H1 (cell line): ENCODE results near the gene CPED1. TPM values are rescaled to one million over a fixed set of nuclear protein-coding genes. Genes with fewer than 3 reads are reported as not detected.

Experiments used
- CTCF ChIA-PET: fragments of 300-600 bp; sonication (Branson Sonifier 250); formaldehyde crosslinking; loops from one replicate; lab custom pipeline; 2021; ENCODE audit not compliant: partially characterized antibody; lab: Charles Lee
- POLR2A ChIA-PET: fragments of 300-600 bp; sonication (Branson Sonifier 250); formaldehyde crosslinking; loops from one replicate; lab custom pipeline; 2021; ENCODE audit warnings: inconsistent platforms; ENCODE audit not compliant: partially characterized antibody; lab: Charles Lee
- DNase-seq, 2 experiments: peaks; one replicate each; pipeline versions ENCODE4 v3.0.0 to v3.0.0-alpha.2; 2010 to 2022; ENCODE audit warnings: low spot score in 2 of 2, low read depth in 1 of 2, mixed read lengths in 1 of 2
- FAIRE-seq: peaks from 2 replicates; lab custom pipeline; 2011; peaks lifted over from hg19 to GRCh38; lab: Jason Lieb, UNC
- H2AFZ ChIP-seq: 2 replicates; pipeline ENCODE4 v1.8.1; 2012; ENCODE audit warnings: low read length, inconsistent platforms
- H2AK5ac ChIP-seq: 2 replicates; pipeline ENCODE4 v1.6.1; 2013; ENCODE audit warnings: low read depth, low read length
- H2BK120ac ChIP-seq: replicated peaks from 2 replicates; pipeline ENCODE3; 2013; ENCODE audit warnings: low read depth, low read length, inconsistent platforms
- H2BK12ac ChIP-seq: 2 replicates; pipeline ENCODE4 v1.6.1; 2013; ENCODE audit warnings: low read depth, low read length
- H2BK15ac ChIP-seq: 2 replicates; pipeline ENCODE4 v1.6.1; 2013; ENCODE audit warnings: low read length
- H2BK20ac ChIP-seq: 2 replicates; pipeline ENCODE4 v1.6.1; 2013; ENCODE audit warnings: low read length
- H2BK5ac ChIP-seq: 2 replicates; pipeline ENCODE4 v1.6.1; 2013; ENCODE audit warnings: low read depth, low read length
- H3K14ac ChIP-seq: 2 replicates; pipeline ENCODE4 v1.6.1; 2013; ENCODE audit warnings: inconsistent platforms; ENCODE audit not compliant: insufficient read length
- H3K18ac ChIP-seq: 2 replicates; pipeline ENCODE4 v1.6.1; 2013; ENCODE audit warnings: low read length; ENCODE audit errors: extremely low read depth
- H3K23ac ChIP-seq: 2 replicates; pipeline ENCODE4 v1.6.1; 2013; ENCODE audit warnings: inconsistent platforms; ENCODE audit not compliant: insufficient read length
- H3K23me2 ChIP-seq: 2 replicates; pipeline ENCODE4 v1.6.1; 2013; ENCODE audit warnings: low read depth, low read length
- H3K27ac ChIP-seq: 2 replicates; pipeline ENCODE4 v1.6.1; 2011; ENCODE audit warnings: low read depth, low read length, inconsistent platforms
- H3K27me3 ChIP-seq, 4 experiments: replicated peaks in 1 of 4; 1 replicate in 1 of 4; 2 replicates in 3 of 4; pipeline versions ENCODE4 v1.6.1 to v1.8.1; 2011 to 2013; ENCODE audit warnings: low read length in 3 of 4, mild to moderate bottlenecking in 3 of 4, inconsistent platforms in 2 of 4, mixed read lengths in 2 of 4, moderate library complexity in 1 of 4; ENCODE audit not compliant: control insufficient read depth in 3 of 4, insufficient read depth in 3 of 4; ENCODE audit errors: extremely low read depth in 1 of 4
- H3K36me3 ChIP-seq, 4 experiments: 2 replicates each; pipeline versions ENCODE4 v1.6.1 to v1.8.1; 2011 to 2013; ENCODE audit warnings: mild to moderate bottlenecking in 4 of 4, low read length in 3 of 4, moderate library complexity in 2 of 4, control low read depth in 1 of 4, inconsistent platforms in 1 of 4; ENCODE audit not compliant: insufficient read depth in 4 of 4, control insufficient read depth in 2 of 4
- H3K4ac ChIP-seq: replicated peaks from 2 replicates; pipeline ENCODE3; 2013; ENCODE audit warnings: low read length, low read depth, mixed read lengths, inconsistent platforms; ENCODE audit not compliant: insufficient read length
- H3K4me1 ChIP-seq, 4 experiments: replicated peaks in 1 of 4; 1 replicate in 1 of 4; 2 replicates in 3 of 4; pipeline versions ENCODE4 v1.6.1 to v1.8.1; 2011 to 2013; ENCODE audit warnings: low read length in 3 of 4, inconsistent platforms in 2 of 4, mixed read lengths in 1 of 4; ENCODE audit not compliant: insufficient read depth in 4 of 4, control insufficient read depth in 3 of 4
- H3K4me2 ChIP-seq, 2 experiments: 2 replicates each; pipeline versions ENCODE4 v1.6.1 to v1.8.1; 2011 to 2013; ENCODE audit warnings: low read depth in 2 of 2, low read length in 2 of 2, control low read depth in 1 of 2, inconsistent platforms in 1 of 2, mild to moderate bottlenecking in 1 of 2; ENCODE audit not compliant: insufficient read depth in 1 of 2
- H3K4me3 ChIP-seq, 4 experiments: fragments of 200-600, 300-600 bp in 1 of 4; sonication (generic), shearing (Covaris generic), sonication (Bioruptor Twin) in 1 of 4; 2 replicates each; pipeline versions ENCODE4 v1.5.1 to v1.8.1; 2011 to 2016; ENCODE audit warnings: low read length in 4 of 4, low read depth in 3 of 4, control low read depth in 2 of 4, inconsistent platforms in 2 of 4, mild to moderate bottlenecking in 2 of 4, mixed read lengths in 1 of 4, moderate library complexity in 1 of 4; ENCODE audit not compliant: insufficient read depth in 2 of 4; ENCODE audit errors: extremely low read depth in 1 of 4
- H3K56ac ChIP-seq: replicated peaks from 2 replicates; pipeline ENCODE3; 2013; ENCODE audit warnings: low read depth, mild to moderate bottlenecking, mixed read lengths, low read length, inconsistent platforms; ENCODE audit not compliant: insufficient read length
- H3K79me1 ChIP-seq: 2 replicates; pipeline ENCODE4 v1.6.1; 2013; ENCODE audit warnings: low read depth, low read length, control low read depth
- H3K79me2 ChIP-seq, 2 experiments: 2 replicates each; pipeline versions ENCODE4 v1.6.1 to v1.8.1; 2012 to 2013; ENCODE audit warnings: low read length in 2 of 2, mild to moderate bottlenecking in 2 of 2, inconsistent platforms in 1 of 2; ENCODE audit not compliant: insufficient read depth in 2 of 2, control insufficient read depth in 1 of 2
- H3K9ac ChIP-seq, 4 experiments: replicated peaks in 1 of 4; 1 replicate in 1 of 4; 2 replicates in 3 of 4; pipeline versions ENCODE4 v1.6.1 to v1.8.1; 2011 to 2013; ENCODE audit warnings: low read depth in 3 of 4, low read length in 3 of 4, control low read depth in 2 of 4, mild to moderate bottlenecking in 2 of 4, moderate library complexity in 2 of 4, inconsistent platforms in 1 of 4; ENCODE audit errors: extremely low read depth in 1 of 4
- H3K9me3 ChIP-seq, 2 experiments: 2 replicates each; pipeline versions ENCODE4 v1.6.1 to v1.8.1; 2012 to 2013; ENCODE audit warnings: mild to moderate bottlenecking in 2 of 2, moderate library complexity in 2 of 2, control low read depth in 1 of 2, inconsistent platforms in 1 of 2, low read depth in 1 of 2, low read length in 1 of 2, mixed read lengths in 1 of 2; ENCODE audit not compliant: insufficient read depth in 2 of 2
- H4K20me1 ChIP-seq, 2 experiments: replicated peaks in 1 of 2; 2 replicates each; pipeline versions ENCODE3 to v1.8.1; 2011 to 2013; ENCODE audit warnings: inconsistent platforms in 2 of 2, low read length in 2 of 2, mild to moderate bottlenecking in 1 of 2; ENCODE audit not compliant: insufficient read depth in 2 of 2, control insufficient read depth in 1 of 2
- H4K5ac ChIP-seq: 2 replicates; pipeline ENCODE4 v1.6.1; 2013; ENCODE audit warnings: low read length, low read depth, mixed read lengths, inconsistent platforms; ENCODE audit not compliant: insufficient read length
- H4K8ac ChIP-seq: 2 replicates; pipeline ENCODE4 v1.8.0; 2013; ENCODE audit warnings: mild to moderate bottlenecking, moderate library complexity, low read length, inconsistent platforms; ENCODE audit not compliant: insufficient read depth; ENCODE audit errors: extremely low read depth
- H4K91ac ChIP-seq: replicated peaks from 2 replicates; pipeline ENCODE3; 2013; ENCODE audit warnings: low read length, mixed read lengths, inconsistent platforms; ENCODE audit not compliant: insufficient read length
- CEBPB ChIP-seq: IDR thresholded peaks from 2 replicates; pipeline ENCODE4 v1.6.1; 2012; ENCODE audit warnings: low read depth, low read length
- CREB1 ChIP-seq: IDR thresholded peaks from 2 replicates; pipeline ENCODE4 v1.6.1; 2012; ENCODE audit warnings: inconsistent platforms
- NANOG ChIP-seq: IDR thresholded peaks from 2 replicates; pipeline ENCODE4 v1.6.1; 2011; ENCODE audit warnings: low read length, low read depth, mild to moderate bottlenecking, inconsistent platforms; ENCODE audit not compliant: insufficient read depth, poor library complexity, severe bottlenecking
- POLR2AphosphoS5 ChIP-seq: IDR thresholded peaks from 2 replicates; pipeline ENCODE4 v1.6.1; 2011; ENCODE audit warnings: low read depth, low read length
- SP1 ChIP-seq: IDR thresholded peaks from 2 replicates; pipeline ENCODE4 v1.6.1; 2011; ENCODE audit warnings: low read depth, low read length
- WGBS, 2 experiments: shearing (Covaris generic) in 1 of 2; methylation state at CpG; one replicate each; pipeline versions ENCODE4 v1.1.6 to v1.1.7; 2013 to 2015; ENCODE audit warnings: low lambda C conversion rate in 2 of 2, mixed read lengths in 2 of 2, inconsistent platforms in 1 of 2, low coverage in 1 of 2, missing lambda C conversion rate in 1 of 2; ENCODE audit not compliant: insufficient replicate concordance in 2 of 2, insufficient coverage in 1 of 2, insufficient read length in 1 of 2; ENCODE audit errors: extremely low coverage in 1 of 2, missing lambda C conversion rate in 1 of 2; 5-methylcytosine and 5-hydroxymethylcytosine counted together
- polyA plus RNA-seq, 7 experiments: library from polyadenylated mRNA; depleted of rRNA in 3 of 7; stranded (reverse) in 5 of 7; unstranded in 2 of 7; fragments of >200 nt in 5 of 7; fragments of 200-250 nt in 2 of 7; gene quantifications; 1 replicate in 5 of 7; 2 replicates in 1 of 7; 4 replicates in 1 of 7; pipeline versions ENCODE4 v1.2.1 to v1.2.3, GENCODE V29; 2011 to 2013; ENCODE audit warnings: missing spikeins in 2 of 7, mixed read lengths in 2 of 7
- total RNA-seq: library from RNA; stranded (reverse); fragmentation: NEBNext Ultra II Directional; extraction: Animal tissue kit (Norgen Biotek cat#: 25700); gene quantifications from 2 replicates; pipeline ENCODE4 v1.2.1, GENCODE V29; 2021

Gene CPED1
- total and polyA plus RNA-seq, 2 of the 8 experiments (the other 6 are each of a cell fraction or from before 2014, with no cell fraction given): 0.08 to 0.39 TPM

DNA sequence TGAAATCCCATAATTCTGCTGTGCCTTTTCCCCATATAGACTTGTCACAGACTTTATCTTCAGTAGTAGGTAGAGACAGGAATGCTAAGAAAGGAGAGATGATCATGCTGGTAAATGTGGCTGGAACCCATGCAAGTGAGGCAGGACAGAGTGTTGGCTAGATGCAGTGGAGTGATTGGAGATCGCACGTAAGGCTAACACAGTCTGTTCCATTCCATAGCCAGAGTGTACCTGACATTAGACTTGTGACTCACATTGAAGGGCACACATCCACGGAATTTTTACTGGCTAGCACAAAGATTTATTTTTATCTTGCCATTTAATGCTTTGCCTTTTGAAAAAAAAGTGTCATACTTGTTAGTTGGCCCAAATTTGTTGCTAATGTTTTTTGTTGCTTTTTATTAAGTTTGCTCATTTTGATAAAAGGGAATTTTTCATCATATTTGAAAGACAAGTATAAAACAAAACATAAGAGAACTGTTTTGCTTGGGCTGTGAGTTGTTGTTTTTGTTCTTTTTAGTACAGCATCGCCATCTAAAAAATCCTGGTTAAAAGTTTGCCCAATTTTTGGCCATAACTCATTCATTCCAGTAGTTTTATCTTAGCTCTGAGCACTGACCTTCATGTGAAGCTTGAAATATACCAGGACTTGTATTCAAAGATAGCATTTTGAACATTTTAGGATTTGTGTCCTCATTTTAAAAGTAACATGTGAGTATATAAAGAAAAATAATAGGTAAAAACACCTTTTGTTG lies 81.0 kb downstream of the CPED1 start:
- Histone ChIP-seq H2BK15ac (no peak overlapping the region), H3K79me1 (no peaks in the 10 kb centered on the region), H2BK12ac (no peak overlapping the region), H4K8ac (no peak overlapping the region), H3K27ac (no peak overlapping the region), H3K23ac (no peak overlapping the region), H2AK5ac (no peak overlapping the region), H4K20me1 (no peaks in the 10 kb centered on the region), H4K5ac (no peak overlapping the region), H3K4me2 (no peak overlapping the region), H3K4me3 (no peak overlapping the region), H3K36me3 (no peaks in the 10 kb centered on the region), H3K18ac (no peak overlapping the region), H2AFZ (no peak overlapping the region), H4K91ac (no peak overlapping the region), H3K4ac (no peak overlapping the region), H3K23me2 (peaks cover 2% of the 10 kb centered on the region; the same call in 1 of the 2 replicates), H2BK120ac (no peak overlapping the region), H2BK5ac (no peak overlapping the region), H3K79me2 (no peaks in the 10 kb centered on the region), H3K14ac (no peak overlapping the region), H2BK20ac (no peak overlapping the region), H3K56ac (no peak overlapping the region), H3K9ac (no peak overlapping the region), H3K27me3 (no peaks in the 10 kb centered on the region), H3K9me3 (no peaks in the 10 kb centered on the region), H3K4me1 (no peaks in the 10 kb centered on the region)
- CTCF ChIA-PET: interaction anchor here (2.5 to 4.2 kb wide), 2 partner anchors 12 to 82 kb away, joined by 6 to 23 read pairs; no protein-coding TSS in a partner anchor
- POLR2A ChIA-PET: no interaction called here
- no peak for DNase-seq
- 93% methylated on average over 4 of the region's 4 CpGs; no CpG with 5 or more reads in 1 of the 2 experiments for WGBS, 2 experiments
- no peak for TF ChIP-seq NANOG
- no peak for TF ChIP-seq POLR2AphosphoS5
- TF ChIP-seq CEBPB: no peak
- no peak for TF ChIP-seq CREB1
- no peak for TF ChIP-seq SP1
- no peak for FAIRE-seq
